CD4-positive, alpha-beta T cell treated with Interleukin-6 for 4 hours (primary cell): ENCODE results near the gene TMEM145.
"Not testable (repeated sequence)": the region's sequence is repeated elsewhere in the genome, so short reads cannot be mapped to it uniquely, and the experiment has no call there.

Experiments
- DNase-seq: peaks from one replicate; pipeline ENCODE4 v3.0.0-alpha.2; 2020; ENCODE audit warnings: mixed read lengths

The TMEM145 gene

GRCh38 chr19:42316223-42317211 lies 3.4 kb downstream of the TMEM145 start:
- no peak for DNase-seq

DNA sequence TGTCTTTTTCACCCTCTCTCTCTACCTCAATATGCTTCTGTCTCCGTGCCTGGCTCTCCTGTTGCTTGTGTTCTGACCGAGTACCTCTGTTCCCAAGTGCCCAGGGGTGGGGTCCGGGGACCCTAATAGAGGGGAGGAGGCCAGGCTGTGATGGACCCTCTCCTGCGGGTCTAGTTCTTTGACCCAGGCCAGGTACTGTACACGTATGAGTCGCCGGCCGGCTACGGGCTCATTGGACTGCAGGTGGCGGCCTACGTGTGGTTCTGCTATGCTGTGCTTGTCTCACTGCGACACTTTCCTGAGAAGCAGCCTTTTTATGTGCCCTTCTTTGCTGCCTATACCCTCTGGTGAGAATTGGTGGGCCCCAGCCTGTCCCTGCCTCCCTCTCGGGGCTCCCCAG lies 4.4 kb downstream of the TMEM145 start:
- no peak for DNase-seq

GRCh38 chr19:42322305-42322704 lies 9.2 kb downstream of the TMEM145 start:
- DNase-seq: no peak

DNA sequence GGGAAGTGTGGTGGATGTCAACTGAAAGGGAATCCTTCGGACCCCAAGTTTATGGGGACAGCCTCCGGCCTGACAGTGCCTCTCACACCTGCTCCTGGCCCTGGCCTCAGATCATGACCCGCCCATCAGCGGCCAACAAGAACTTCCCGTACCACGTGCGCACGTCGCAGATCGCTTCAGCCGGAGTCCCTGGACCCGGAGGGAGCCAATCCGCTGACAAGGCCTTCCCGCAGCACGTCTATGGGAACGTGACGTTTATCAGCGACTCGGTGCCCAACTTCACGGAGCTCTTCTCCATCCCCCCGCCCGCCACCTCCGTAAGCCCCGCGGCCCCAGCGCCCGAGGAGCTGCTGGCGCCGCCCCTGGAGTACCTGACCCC lies 10.4 kb downstream of the TMEM145 start:
- DNase-seq: no peak

- DNase-seq: peak; percentile 20
Observed at GRCh38 chr19:42323852-42324654, 10.9 kb downstream of the TMEM145 start.

DNA sequence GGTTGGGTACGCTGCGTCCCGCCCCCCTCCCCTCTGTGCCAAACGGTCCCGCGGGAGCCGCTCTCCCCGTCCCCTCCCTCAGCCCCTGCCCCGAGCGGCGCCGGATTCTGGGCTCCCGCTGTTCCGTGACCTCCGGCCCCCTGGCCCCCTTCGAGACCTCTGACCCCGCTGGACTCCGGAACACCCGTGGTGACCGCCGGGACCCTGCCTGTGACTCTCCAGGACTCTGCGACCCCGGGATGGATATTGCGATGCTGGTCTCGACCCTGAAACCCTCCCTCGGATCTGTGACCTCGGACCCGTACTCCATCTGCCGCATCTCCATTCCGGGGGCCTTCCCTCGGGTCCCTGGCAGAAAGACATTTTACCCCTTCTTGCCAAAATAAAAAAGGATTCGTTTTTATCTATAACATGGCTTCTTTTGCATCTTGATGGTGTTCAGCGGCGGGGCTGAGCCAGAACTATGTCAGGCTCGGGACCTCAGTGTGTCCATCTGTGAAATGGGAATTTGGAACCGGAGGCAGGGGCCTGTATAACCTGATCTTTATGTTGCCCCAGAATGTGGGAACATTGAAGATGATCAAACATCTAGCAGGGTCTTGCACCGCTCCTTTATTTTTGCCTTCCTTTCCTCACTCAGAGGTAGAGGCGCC lies 11.7 kb downstream of the TMEM145 start:
- no peak for DNase-seq

GRCh38 chr19:42325308-42325895 lies 12.3 kb downstream of the TMEM145 start, which contains the start of gene MEGF8:
MEGF8 (plus strand) TSS chr19:42325635; CDS start chr19:42326244, 609 bp downstream.
- DNase-seq: peak; percentile 99

DNA sequence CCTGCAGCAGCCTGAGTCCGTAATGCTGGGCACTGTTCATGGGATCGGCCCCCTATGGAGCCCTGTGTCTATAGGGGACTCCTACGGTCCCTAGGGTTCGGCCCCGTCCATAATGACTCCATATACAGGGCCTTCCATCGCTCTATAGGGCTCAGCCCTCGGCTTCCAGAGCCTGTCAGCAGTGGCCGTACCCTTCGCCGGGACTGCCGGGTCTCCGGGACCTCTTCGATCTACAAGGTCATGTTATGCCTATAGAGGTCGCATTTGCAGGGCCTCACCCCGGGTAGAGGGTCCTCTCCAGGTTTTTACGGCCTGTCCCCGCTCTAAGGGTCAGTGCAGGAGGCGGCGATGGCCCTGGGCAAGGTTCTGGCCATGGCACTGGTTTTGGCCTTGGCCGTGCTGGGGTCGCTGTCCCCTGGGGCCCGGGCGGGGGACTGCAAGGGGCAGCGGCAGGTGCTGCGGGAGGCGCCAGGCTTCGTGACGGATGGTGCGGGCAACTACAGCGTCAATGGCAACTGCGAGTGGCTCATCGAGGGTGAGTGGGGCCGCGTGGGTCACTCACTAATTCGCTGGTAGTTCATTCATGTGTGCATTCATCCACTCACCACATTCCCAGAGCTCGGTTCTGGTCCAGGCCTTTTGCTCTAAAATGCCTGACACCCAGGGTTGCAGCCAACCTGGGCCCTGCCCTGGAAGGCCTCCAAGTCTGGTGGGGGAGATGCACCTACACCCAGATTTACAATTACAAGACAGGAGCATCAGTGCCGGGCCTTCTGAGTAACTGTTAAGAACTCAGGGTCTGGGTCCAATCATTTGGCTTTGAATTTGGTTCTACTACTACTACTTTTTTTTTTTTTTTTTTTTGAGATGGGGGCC lies 13.0 kb downstream of the TMEM145 start:
- DNase-seq: peak; percentile 36

DNA sequence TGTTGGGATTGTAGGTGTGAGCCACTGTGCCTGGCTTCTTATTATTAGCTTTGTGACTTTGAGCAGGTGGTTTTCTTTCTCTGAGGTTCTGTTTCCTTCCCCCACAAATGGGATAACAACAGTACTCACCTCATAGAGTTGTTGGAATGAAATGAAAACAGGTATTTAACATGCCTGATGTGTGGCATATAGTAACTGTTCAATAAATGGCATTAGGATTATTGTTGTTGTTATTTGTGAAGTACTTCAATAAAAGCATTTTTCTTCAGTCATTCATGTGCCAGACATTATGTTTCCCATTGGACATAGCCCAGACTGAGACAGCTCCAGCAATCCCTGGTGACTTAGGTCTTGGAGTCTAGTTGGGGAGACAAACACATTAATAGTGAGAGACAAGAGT lies 13.9 kb downstream of the TMEM145 start:
- no peak for DNase-seq

DNA sequence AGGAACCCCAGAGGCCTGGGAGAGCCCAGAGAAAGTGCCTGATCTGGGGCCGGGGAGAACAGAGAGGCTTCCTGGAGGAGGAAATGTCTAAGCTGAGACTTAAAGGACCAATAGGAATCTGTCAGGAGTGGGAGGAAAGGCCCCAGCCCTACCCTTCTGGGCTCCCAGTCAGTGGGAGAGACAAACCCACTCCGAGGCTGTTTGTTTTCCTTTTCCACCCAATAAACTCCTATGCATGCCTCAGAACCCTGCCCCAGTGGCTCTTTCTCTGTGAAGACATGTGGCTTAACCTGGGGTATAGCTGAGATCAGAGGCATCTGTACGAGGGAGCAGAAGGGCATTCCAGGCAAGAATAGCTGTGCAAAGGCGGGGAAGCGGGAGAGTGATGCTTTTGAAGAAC lies 14.3 kb downstream of the TMEM145 start:
- no peak for DNase-seq

GRCh38 chr19:42328106-42328505 lies 15.0 kb downstream of the TMEM145 start:
- no peak for DNase-seq

DNA sequence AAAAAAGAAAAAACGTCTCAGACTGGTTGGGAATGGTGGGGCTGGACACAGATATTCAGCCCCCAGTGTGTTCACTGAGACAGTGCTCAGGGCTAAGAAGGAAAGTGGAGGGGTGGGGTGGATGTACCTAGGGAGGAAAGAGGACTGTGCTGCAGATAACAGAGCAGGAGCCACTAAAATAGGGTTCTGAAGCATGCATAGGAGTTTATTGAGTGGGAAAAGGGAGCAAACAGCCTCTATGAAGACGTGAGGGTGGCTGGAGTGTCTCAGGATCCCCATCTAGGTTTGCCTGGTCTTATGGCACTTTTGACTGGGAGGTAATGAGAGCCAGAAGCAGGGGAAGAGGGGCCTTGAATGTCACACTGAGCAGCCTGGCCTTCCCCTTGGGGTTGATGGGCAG lies 15.7 kb downstream of the TMEM145 start:
- no peak for DNase-seq

GRCh38 chr19:42330241-42330711 lies 17.2 kb downstream of the TMEM145 start:
- no peak for DNase-seq

- not testable (repeated sequence) for DNase-seq
Observed at GRCh38 chr19:42331333-42331732, 18.2 kb downstream of the TMEM145 start.

DNA sequence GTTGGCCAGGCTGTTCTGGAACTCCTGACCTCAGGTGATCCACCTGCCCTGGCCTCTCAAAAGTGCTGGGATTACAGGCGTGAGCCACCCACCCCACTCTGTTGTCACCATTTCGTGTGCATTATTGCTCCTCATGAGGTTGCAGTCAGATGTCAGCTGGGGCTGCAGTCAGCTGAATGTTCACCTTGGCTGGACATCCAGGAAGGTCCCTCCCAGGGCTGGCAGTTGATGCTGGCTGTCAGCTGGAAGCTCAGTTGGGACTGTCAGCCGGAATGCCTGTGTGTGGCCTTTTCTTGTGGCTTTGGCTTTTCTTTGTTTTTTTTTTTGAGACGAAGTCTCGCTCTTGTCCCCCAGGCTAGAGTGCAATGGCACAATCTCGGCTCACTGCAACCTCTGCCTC lies 18.9 kb downstream of the TMEM145 start:
- DNase-seq: no peak

DNA sequence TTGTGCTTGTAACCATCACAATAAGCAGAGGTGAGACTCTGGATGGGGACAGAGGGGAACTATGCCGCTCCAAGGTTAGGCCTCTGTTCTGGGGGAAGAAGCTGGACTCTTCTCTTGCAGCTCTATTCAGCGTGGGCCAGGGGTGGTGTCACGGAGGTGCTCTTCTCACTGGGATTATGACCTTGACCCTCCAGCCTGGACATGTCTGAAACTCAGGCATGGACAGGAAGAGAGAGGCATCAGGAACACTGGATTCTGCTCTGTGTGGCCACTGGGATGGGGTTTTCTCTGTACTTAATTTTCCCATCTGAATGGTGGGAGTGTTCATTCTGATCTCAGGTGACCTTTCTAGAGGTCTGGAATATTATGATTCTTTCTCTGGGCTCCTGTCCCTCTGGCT lies 19.9 kb downstream of the TMEM145 start:
- DNase-seq: no peak

- no peak for DNase-seq
Observed at GRCh38 chr19:42333975-42334696, 21.0 kb downstream of the TMEM145 start.

- no peak for DNase-seq
Observed at GRCh38 chr19:42334697-42335373, 21.7 kb downstream of the TMEM145 start.

DNA sequence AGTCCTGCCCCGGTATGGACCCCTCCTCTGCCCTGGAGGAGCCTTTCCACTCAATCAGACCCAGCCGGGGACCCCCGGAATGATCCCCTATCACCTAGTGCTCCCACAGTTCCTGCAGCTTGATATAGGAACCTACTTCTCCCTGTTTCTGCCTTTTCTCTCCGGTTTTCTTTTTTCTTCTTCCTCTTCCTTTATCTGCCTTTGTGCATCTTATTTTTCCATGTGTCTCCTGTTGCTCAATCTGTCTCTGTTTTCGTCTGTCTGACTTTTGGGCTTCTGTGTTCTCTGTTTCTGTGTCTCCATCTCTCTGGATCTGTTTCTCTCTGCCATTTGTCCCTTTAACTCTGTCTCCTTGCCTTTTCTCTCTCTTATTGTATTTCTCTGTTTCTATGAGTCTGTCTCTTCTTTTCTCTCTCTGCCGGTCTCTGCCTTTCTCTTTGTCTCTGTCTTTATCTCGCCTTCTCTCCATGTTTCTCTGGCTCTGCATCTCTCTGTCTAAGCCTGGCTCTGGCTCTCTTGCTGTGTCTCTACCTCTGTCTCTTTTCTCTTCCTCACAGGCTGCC lies 22.3 kb downstream of the TMEM145 start:
- DNase-seq: no peak

DNA sequence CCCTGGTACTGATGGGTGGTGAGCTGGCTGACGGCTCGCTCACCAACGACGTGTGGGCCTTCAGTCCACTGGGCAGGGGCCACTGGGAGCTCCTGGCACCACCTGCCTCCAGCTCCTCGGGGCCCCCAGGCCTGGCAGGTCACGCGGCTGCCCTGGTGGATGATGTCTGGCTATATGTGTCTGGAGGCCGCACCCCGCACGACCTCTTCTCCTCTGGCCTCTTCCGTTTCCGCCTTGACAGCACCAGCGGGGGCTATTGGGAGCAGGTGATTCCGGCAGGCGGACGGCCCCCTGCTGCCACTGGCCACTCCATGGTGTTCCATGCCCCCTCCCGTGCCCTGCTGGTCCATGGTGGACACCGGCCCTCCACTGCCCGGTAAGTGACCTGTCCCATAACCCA lies 22.9 kb downstream of the TMEM145 start:
- no peak for DNase-seq
